GM18526 (cell line): Measurements from ENCODE around the gene TENT4A.

Source experiments
- POLR2A ChIP-seq: IDR thresholded peaks from 3 replicates; pipeline ENCODE4 v1.6.1; 2011; ENCODE audit not compliant: insufficient read length; ENCODE audit errors: extremely low read depth

The TENT4A gene

DNA sequence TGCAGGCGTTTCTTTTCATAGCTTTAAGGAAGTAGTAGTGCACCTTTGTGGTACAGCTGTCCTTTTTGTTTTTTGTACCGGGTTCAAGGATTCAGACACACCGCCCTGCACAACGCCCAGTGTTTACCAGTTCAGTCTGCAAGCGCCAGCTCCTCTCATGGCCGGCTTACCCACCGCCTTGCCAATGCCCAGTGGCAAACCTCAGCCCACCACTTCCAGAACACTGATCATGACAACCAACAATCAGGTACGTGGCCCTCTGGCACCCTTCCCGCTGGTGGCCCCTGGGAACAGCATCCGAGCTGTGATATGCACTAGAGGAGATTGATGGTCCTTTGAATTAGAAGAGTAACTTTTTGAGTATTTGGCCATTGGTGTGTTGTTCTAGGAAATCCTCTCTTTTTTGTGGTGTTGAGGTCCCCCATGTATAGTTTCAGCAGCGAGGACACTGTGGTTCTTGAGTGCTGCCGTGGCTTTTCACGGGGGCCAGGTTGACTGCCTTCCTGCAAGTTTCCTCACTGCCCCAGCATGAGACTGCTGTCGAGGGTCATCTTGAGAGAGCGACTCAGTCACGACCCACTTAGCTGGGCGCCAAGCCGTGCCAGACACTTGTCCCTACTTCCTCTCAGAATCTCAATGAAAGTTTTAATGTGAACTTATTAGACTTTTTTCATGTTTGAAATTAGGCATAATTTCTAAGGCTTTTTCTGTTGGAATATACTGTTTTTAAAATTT, 37.9 kb downstream of the TENT4A start:
- no peak for TF ChIP-seq POLR2A

- TF ChIP-seq POLR2A, result no peak
Observed at GRCh38 chr5:6752236-6752635, 39.0 kb downstream of the TENT4A start.

DNA sequence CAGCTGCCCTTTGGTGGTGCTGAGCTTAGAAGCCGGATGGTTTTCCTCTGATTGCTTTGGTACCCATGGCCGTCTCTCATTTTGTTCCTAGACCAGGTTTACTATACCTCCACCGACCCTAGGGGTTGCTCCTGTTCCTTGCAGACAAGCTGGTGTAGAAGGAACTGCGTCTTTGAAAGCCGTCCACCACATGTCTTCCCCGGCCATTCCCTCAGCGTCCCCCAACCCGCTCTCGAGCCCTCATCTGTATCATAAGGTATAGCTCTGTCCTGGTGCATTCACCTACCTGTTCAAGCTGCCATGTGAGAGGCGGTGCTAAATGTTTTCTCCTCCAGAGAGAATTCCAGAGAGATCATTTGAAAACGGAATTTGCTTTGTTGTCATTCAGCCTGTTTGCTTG, 39.5 kb downstream of the TENT4A start:
- TF ChIP-seq POLR2A, result no peak

GRCh38 chr5:6753851-6754250, 40.6 kb downstream of the TENT4A start:
- no peak for TF ChIP-seq POLR2A

- TF ChIP-seq POLR2A, result no peak
Observed at GRCh38 chr5:6754766-6755165, 41.5 kb downstream of the TENT4A start.

- no peak for TF ChIP-seq POLR2A
Observed at GRCh38 chr5:6755519-6755918, 42.3 kb downstream of the TENT4A start.

DNA sequence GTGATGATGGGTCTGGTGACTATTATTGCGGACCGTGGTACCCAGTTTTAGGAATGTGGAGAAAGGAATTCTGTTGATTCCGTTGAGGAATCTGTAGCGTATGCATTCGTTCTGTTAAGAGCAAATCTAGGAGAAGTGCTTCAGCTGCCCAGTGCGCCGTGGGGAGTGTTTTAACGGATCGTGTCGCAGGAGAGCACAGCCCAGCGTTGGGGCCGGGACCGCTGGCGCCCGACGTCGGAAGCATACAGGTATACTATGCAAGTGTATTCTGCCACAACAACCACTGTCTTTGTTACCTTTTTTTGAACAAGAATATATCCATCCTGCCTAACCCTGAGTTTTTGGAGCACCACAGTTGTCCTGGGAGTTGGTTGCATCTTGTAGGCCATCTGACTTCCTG, 42.7 kb downstream of the TENT4A start:
- no peak for TF ChIP-seq POLR2A

- no peak for TF ChIP-seq POLR2A
Observed at GRCh38 chr5:6757414-6757969, 44.3 kb downstream of the TENT4A start.

DNA sequence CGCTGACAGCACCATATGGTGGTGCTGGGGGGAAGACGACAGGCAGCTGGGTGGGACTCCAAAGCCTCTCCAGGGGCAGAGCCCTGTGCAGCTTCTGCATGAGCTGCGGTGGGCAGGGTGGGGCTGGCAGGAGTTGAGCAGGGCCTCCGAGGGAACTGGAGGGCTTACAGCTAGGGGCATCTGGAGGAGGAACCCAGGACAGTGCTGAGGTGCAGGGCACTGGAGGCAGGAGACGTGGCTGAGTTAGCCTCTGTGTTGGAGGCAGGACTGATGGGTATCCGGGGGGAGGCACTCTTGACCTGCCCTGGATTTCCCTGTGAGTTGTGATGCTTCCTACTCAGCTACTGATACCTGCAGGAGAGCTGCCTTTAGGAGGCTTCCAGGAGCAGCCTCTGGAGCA, 45.0 kb downstream of the TENT4A start:
- no peak for TF ChIP-seq POLR2A

DNA sequence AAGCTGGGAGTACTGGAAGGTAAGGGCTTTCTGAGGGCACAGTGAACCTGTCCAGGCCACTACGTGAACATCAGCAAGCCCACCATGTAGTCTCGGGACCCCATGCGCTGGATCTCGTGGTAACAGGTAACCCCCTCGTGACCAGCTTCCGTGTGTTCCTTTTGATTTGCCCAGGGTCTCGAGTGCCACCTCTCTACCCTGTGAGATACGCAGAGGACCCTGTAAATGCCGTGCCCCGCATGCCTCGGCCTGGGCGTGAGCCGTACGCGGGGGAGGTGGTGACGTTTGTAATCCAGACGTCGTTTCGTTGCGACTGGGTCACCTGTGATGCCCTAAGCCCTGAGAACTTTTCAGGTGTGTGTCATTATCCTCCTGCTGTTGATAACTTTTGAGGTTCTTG, 45.5 kb downstream of the TENT4A start:
- no peak for TF ChIP-seq POLR2A

DNA sequence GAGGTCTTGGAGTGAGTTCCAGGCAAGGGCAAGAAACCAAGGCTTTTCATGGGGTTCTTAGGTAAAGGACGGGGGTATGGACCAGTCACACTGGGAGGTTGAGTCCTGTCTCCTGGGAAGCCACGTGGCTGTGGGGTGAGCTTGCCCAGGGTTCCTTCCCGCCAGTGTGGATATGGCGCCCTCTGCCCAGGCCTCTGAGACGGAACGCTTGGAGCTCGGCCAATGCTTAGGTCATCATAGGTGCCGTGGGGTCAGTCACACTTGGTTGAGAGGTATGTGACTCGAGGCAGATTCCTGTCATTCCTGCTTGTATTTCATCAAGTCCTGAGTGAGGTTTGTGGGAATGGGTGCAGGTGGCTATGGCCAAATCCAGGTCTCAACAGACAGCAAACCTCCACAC, 46.2 kb downstream of the TENT4A start:
- no peak for TF ChIP-seq POLR2A

GRCh38 chr5:6759983-6760382, 46.8 kb downstream of the TENT4A start:
- no peak for TF ChIP-seq POLR2A

- TF ChIP-seq POLR2A, result no peak
Observed at GRCh38 chr5:6760686-6761085, 47.5 kb downstream of the TENT4A start.

GRCh38 chr5:6761333-6761732, 48.1 kb downstream of the TENT4A start:
- TF ChIP-seq POLR2A, result no peak

GRCh38 chr5:6762116-6762515, 48.9 kb downstream of the TENT4A start:
- TF ChIP-seq POLR2A, result no peak

DNA sequence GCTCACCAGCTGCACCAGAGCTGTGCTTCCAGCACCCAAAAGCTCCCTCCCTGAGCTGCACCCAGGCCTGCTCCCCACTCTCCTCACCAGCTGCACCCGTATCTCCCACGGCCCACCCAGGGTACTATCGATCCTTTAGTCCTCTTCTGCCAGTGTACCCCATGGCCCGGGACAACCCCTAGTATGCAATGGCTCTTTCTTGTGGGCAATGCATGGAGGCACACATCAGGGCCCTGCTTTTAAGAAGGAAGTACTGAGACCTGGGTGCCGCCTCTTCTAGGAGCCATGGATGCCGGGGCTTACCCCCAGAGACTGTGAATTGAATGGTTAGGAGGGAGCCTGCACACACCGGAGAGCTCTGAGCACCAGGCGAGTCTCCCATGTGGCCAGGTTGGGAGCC, 49.5 kb downstream of the TENT4A start:
- TF ChIP-seq POLR2A, result no peak

DNA sequence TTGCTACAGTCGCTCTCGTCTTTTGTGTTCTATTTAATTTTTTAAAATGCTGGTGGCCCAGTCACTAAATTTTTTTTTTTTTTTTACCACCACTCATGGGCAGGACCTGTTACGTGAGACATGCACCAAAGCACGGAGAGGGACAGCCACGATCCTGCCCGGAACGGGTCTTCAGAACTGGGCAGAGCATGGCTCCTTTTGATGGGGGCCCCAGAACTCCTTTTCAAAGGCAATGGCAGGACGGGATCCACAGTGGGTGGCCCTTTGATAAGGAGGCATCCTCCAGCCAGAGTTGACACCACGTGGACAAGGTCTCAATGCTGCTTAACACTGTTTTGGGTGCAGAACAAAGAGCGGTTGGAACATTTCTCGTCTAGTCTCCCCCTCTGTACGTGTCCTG, 50.0 kb downstream of the TENT4A start:
- TF ChIP-seq POLR2A, result no peak
